OCI-LY7 (cell line): ENCODE results near the gene LMX1A. TPM values are rescaled to one million over a fixed set of nuclear protein-coding genes. Genes with fewer than 3 reads are reported as not detected.

Source experiments
- BruUV-seq: library from RNA; stranded (reverse); fragments of 400-500 nt; replicated peaks from 2 replicates; lab custom pipeline; 2021; lab: Mats Ljungman, UMichigan
- CTCF ChIA-PET: fragments of 300-600 bp; sonication (Branson Sonifier 250); formaldehyde crosslinking; loops from one replicate; lab custom pipeline; 2022; ENCODE audit warnings: antibody characterized with exemption; ENCODE audit not compliant: unreplicated experiment; lab: Charles Lee
- POLR2A ChIA-PET: fragments of 300-600 bp; sonication (Branson Sonifier 250); formaldehyde crosslinking; loops from one replicate; lab custom pipeline; 2022; ENCODE audit warnings: antibody characterized with exemption; lab: Charles Lee
- DNase-seq: peaks from one replicate; pipeline ENCODE4 v3.0.0-alpha.2; 2015; ENCODE audit warnings: low spot score
- H2AFZ ChIP-seq: fragments of 200-600 bp; sonication (generic), shearing (Covaris generic); 2 replicates; pipeline ENCODE4 v1.6.1; 2014; ENCODE audit warnings: mild to moderate bottlenecking, antibody characterized with exemption, low read length, moderate library complexity
- H3K27ac ChIP-seq: fragments of 200-600 bp; sonication (generic); 2 replicates; pipeline ENCODE4 v1.5.1; 2014; ENCODE audit warnings: mixed run types, low read depth, mild to moderate bottlenecking, moderate library complexity, low read length, inconsistent platforms; ENCODE audit not compliant: poor library complexity, severe bottlenecking
- H3K36me3 ChIP-seq: fragments of 200-600 bp; sonication (generic); 2 replicates; pipeline ENCODE4 v1.6.1; 2014; ENCODE audit warnings: mild to moderate bottlenecking, antibody characterized with exemption, low read length, moderate library complexity, mixed read lengths; ENCODE audit not compliant: insufficient read depth
- H3K4me1 ChIP-seq: fragments of 200-600 bp; sonication (generic); 2 replicates; pipeline ENCODE4 v1.5.1; 2014; ENCODE audit warnings: mild to moderate bottlenecking, low read length; ENCODE audit not compliant: insufficient read depth, poor library complexity, severe bottlenecking
- H3K4me2 ChIP-seq: fragments of 200-600 bp; sonication (generic); 2 replicates; pipeline ENCODE4 v1.6.1; 2014; ENCODE audit warnings: mild to moderate bottlenecking, low read length
- H3K4me3 ChIP-seq: fragments of 200-600 bp; sonication (generic); 2 replicates; pipeline ENCODE4 v1.5.1; 2014; ENCODE audit warnings: mild to moderate bottlenecking, low read depth, low read length; ENCODE audit not compliant: poor library complexity, severe bottlenecking
- H3K79me2 ChIP-seq: fragments of 200-600 bp; sonication (generic); 2 replicates; pipeline ENCODE4 v1.6.1; 2016; ENCODE audit warnings: low read depth, mild to moderate bottlenecking, low read length, moderate library complexity, mixed read lengths; ENCODE audit not compliant: insufficient read depth
- H3K9me2 ChIP-seq: fragments of 200-600 bp; sonication (generic); 2 replicates; pipeline ENCODE4 v1.6.1; 2016; ENCODE audit warnings: mild to moderate bottlenecking, low read length, mixed read lengths; ENCODE audit not compliant: insufficient read depth
- H3K9me3 ChIP-seq: fragments of 200-600 bp; sonication (generic); 2 replicates; pipeline ENCODE4 v1.6.1; 2014; ENCODE audit warnings: mild to moderate bottlenecking, mixed run types, low read length, mixed read lengths
- H4K20me1 ChIP-seq: fragments of 200-600 bp; sonication (generic); 2 replicates; pipeline ENCODE4 v1.6.1; 2014; ENCODE audit warnings: mild to moderate bottlenecking, antibody characterized with exemption, low read length, moderate library complexity, mixed read lengths; ENCODE audit not compliant: insufficient read depth
- EZH2phosphoT487 ChIP-seq: fragments of 200-600 bp; sonication (generic); IDR thresholded peaks from 2 replicates; pipeline ENCODE4 v1.6.1; 2018; ENCODE audit warnings: low read depth, borderline replicate concordance, mild to moderate bottlenecking, mixed run types, antibody characterized with exemption, low read length, moderate library complexity, mixed read lengths
- intact Hi-C: fragments of 100-400 bp; cut with micrococcal nuclease; formaldehyde crosslinking; loops from one replicate; pipeline ENCODE4 v1.10.0; 2022; ENCODE audit not compliant: unreplicated experiment
- total RNA-seq, 2 experiments: library from RNA; depleted of rRNA in 1 of 2; stranded (reverse); fragments of >200 nt in 1 of 2; shearing (Covaris generic) in 1 of 2; gene quantifications; 2 replicates each; pipeline ENCODE4 v1.2.3, GENCODE V29; 2014 to 2022
- TF ChIP-seq, protein P1 (sequence below): fragments of 200-600 bp; sonication (generic); conservative IDR thresholded peaks from 2 replicates; pipeline ENCODE4 v1.5.1; 2014; ENCODE audit warnings: mild to moderate bottlenecking, antibody characterized with exemption, low read length, moderate library complexity, mixed read lengths

The LMX1A gene
- total RNA-seq, 2 experiments from 2014 or later: not detected

- Histone ChIP-seq H3K9me2 (no peaks in the 10 kb centered on the region), H3K36me3 (no peaks in the 10 kb centered on the region), H3K4me2 (no peak overlapping the region), H3K4me1 (no peaks in the 10 kb centered on the region), H2AFZ (no peak overlapping the region), H3K4me3 (no peak overlapping the region), H4K20me1 (no peaks in the 10 kb centered on the region), H3K9me3 (no peaks in the 10 kb centered on the region), H3K27ac (no peak overlapping the region), H3K79me2 (no peaks in the 10 kb centered on the region)
- TF ChIP-seq, protein P1, sequence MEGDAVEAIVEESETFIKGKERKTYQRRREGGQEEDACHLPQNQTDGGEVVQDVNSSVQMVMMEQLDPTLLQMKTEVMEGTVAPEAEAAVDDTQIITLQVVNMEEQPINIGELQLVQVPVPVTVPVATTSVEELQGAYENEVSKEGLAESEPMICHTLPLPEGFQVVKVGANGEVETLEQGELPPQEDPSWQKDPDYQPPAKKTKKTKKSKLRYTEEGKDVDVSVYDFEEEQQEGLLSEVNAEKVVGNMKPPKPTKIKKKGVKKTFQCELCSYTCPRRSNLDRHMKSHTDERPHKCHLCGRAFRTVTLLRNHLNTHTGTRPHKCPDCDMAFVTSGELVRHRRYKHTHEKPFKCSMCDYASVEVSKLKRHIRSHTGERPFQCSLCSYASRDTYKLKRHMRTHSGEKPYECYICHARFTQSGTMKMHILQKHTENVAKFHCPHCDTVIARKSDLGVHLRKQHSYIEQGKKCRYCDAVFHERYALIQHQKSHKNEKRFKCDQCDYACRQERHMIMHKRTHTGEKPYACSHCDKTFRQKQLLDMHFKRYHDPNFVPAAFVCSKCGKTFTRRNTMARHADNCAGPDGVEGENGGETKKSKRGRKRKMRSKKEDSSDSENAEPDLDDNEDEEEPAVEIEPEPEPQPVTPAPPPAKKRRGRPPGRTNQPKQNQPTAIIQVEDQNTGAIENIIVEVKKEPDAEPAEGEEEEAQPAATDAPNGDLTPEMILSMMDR: no peak
- TF ChIP-seq EZH2phosphoT487: no peak
- no TSS peak for BruUV-seq
- DNase-seq: no peak
- POLR2A ChIA-PET: no interaction called here
- CTCF ChIA-PET: no interaction called here
- intact Hi-C loops: no loop called here
Measured at GRCh38 chr1:165289556-165289955, 67.0 kb downstream of the LMX1A start.

DNA sequence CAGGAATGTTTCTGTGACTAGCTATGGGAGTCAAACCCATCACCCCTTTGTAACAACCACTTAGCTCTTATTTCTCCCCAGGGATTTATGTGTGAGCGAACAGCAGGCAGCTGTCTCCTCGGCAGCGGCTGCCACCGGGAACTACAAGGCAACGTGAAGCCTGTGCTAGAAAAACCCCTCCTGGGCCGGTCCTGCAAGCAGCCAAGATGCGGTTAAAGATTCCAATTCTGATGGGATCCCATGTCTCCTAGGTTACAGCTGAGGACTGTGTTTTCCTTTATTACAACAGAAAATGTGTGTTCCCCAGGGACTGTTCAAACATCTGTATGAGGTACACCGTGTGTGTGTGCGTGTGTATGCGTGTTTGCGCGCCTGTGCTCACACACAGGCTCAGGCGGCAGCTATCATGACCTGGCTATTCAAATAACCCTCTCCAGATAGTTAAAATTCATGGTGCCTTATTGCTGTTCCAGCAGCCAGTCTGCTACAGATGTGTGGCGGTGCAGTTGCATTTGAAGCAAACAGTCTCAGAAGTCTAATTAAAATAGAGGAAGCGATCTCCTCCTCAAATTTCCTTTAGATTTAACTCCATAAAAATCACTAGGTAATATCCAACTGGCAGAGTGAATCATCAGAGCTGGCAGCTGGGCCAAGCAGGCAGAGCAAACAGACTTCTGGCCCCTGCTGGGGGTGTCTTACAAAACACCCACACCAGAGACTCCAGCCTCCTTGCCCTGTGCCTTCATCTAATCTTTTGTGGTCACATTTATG is 68.0 kb downstream of the LMX1A start:
- Histone ChIP-seq H2AFZ (no peak overlapping the region), H3K4me1 (no peaks in the 10 kb centered on the region), H3K9me3 (no peaks in the 10 kb centered on the region), H3K4me3 (no peak overlapping the region), H3K4me2 (no peak overlapping the region), H3K9me2 (no peaks in the 10 kb centered on the region), H3K79me2 (no peaks in the 10 kb centered on the region), H3K36me3 (no peaks in the 10 kb centered on the region), H4K20me1 (no peaks in the 10 kb centered on the region), H3K27ac (no peak overlapping the region)
- ChIA-PET CTCF (no interaction called here), POLR2A (no interaction called here)
- intact Hi-C loops: no loop called here
- BruUV-seq: no TSS peak
- no peak for DNase-seq
- TF ChIP-seq, protein P1: no peak
- no peak for TF ChIP-seq EZH2phosphoT487

GRCh38 chr1:165287781-165288180 is 68.7 kb downstream of the LMX1A start:
- no peaks in the 10 kb centered on the region for H3K9me2 ChIP-seq
- TF ChIP-seq EZH2phosphoT487: no peak
- TF ChIP-seq, protein P1: no peak
- no peak overlapping the region for H3K27ac ChIP-seq
- H3K4me2 ChIP-seq: no peak overlapping the region
- ChIA-PET CTCF (no interaction called here), POLR2A (no interaction called here)
- no peaks in the 10 kb centered on the region for H3K4me1 ChIP-seq
- H3K36me3 ChIP-seq: no peaks in the 10 kb centered on the region
- no peak overlapping the region for H3K4me3 ChIP-seq
- H4K20me1 ChIP-seq: no peaks in the 10 kb centered on the region
- no TSS peak for BruUV-seq
- no peak for DNase-seq
- intact Hi-C loops: no loop called here
- H3K9me3 ChIP-seq: no peaks in the 10 kb centered on the region
- H3K79me2 ChIP-seq: no peaks in the 10 kb centered on the region
- no peak overlapping the region for H2AFZ ChIP-seq
